GM12878 (cell line): Measurements from ENCODE around the gene PIGV. TPM values are rescaled to one million over a fixed set of nuclear protein-coding genes. Genes with fewer than 3 reads are reported as not detected.

Experiments
- BCL3 ChIP-seq: IDR thresholded peaks from 2 replicates; pipeline ENCODE4 v1.6.1; 2011; ENCODE audit warnings: borderline replicate concordance, low read depth, mild to moderate bottlenecking, moderate library complexity, low read length; ENCODE audit not compliant: insufficient read depth, poor library complexity, severe bottlenecking
- BHLHE40 ChIP-seq, 2 experiments: fragments of 450-650 bp in 1 of 2; IDR thresholded peaks; 2 replicates each; pipeline ENCODE4 v1.6.1; 2011 to 2017; ENCODE audit warnings: low read depth in 2 of 2, borderline replicate concordance in 1 of 2, improper control_type of control experiment in 1 of 2, low read length in 1 of 2, mild to moderate bottlenecking in 1 of 2
- BRCA1 ChIP-seq: IDR thresholded peaks from 2 replicates; pipeline ENCODE4 v1.6.1; 2011; ENCODE audit warnings: low read depth, low read length, improper control_type of control experiment
- CHD2 ChIP-seq: IDR thresholded peaks from 2 replicates; pipeline ENCODE4 v1.6.1; 2011; ENCODE audit warnings: low read depth, low read length, improper control_type of control experiment, borderline replicate concordance
- EGR1 ChIP-seq, 2 experiments: IDR thresholded peaks; 1 replicate in 1 of 2; 2 replicates in 1 of 2; pipeline ENCODE4 v1.6.1; 2011 to 2012; ENCODE audit warnings: low read depth in 2 of 2, low read length in 2 of 2, borderline replicate concordance in 1 of 2, mild to moderate bottlenecking in 1 of 2, moderate library complexity in 1 of 2
- KDM1A ChIP-seq: fragments of 200-600 bp; sonication (generic); IDR thresholded peaks from 2 replicates; pipeline ENCODE4 v1.6.1; 2016; ENCODE audit warnings: borderline replicate concordance
- KLF5 ChIP-seq: fragments of 450-650 bp; IDR thresholded peaks from 2 replicates; pipeline ENCODE4 v1.6.1; 2014; ENCODE audit warnings: mild to moderate bottlenecking; ENCODE audit not compliant: partially characterized antibody
- MEF2A ChIP-seq: IDR thresholded peaks from 2 replicates; pipeline ENCODE4 v1.6.1; 2011; ENCODE audit warnings: low read depth, mild to moderate bottlenecking, low read length, moderate library complexity; ENCODE audit not compliant: insufficient read depth
- MTA3 ChIP-seq: IDR thresholded peaks from 2 replicates; pipeline ENCODE4 v1.6.1; 2012; ENCODE audit warnings: low read length, inconsistent platforms, borderline replicate concordance
- MYC ChIP-seq: IDR thresholded peaks from 2 replicates; pipeline ENCODE4 v1.6.1; 2011; ENCODE audit warnings: mild to moderate bottlenecking, low read length, moderate library complexity, inconsistent platforms; ENCODE audit not compliant: insufficient read depth, insufficient replicate concordance, insufficient read length, severe bottlenecking
- NKRF ChIP-seq: fragments of 450-650 bp; conservative IDR thresholded peaks from 2 replicates; pipeline ENCODE4 v1.6.1; 2017; ENCODE audit warnings: mild to moderate bottlenecking, moderate library complexity
- PBX3 ChIP-seq: IDR thresholded peaks from 2 replicates; pipeline ENCODE4 v1.6.1; 2011; ENCODE audit warnings: mild to moderate bottlenecking, low read depth, low read length, moderate library complexity; ENCODE audit not compliant: insufficient replicate concordance
- PML ChIP-seq: IDR thresholded peaks from 2 replicates; pipeline ENCODE4 v1.6.1; 2012; ENCODE audit warnings: low read length, inconsistent platforms
- RCOR1 ChIP-seq: conservative IDR thresholded peaks from 2 replicates; pipeline ENCODE4 v1.6.1; 2012; ENCODE audit warnings: low read depth, low read length, improper control_type of control experiment
- RELA ChIP-seq: fragments of 450-650 bp; IDR thresholded peaks from 2 replicates; pipeline ENCODE4 v1.8.0; 2014; ENCODE audit warnings: borderline replicate concordance; ENCODE audit not compliant: partially characterized antibody
- RUNX3 ChIP-seq: IDR thresholded peaks from 2 replicates; pipeline ENCODE4 v1.6.1; 2012; ENCODE audit warnings: low read length, inconsistent platforms
- SKIL ChIP-seq: fragments of 450-650 bp; IDR thresholded peaks from 2 replicates; pipeline ENCODE4 v1.6.1; 2017; ENCODE audit warnings: mild to moderate bottlenecking, low read depth, inconsistent platforms; ENCODE audit not compliant: poor library complexity, severe bottlenecking
- SMC3 ChIP-seq: IDR thresholded peaks from 2 replicates; pipeline ENCODE4 v1.6.1; 2011; ENCODE audit warnings: low read length, improper control_type of control experiment, borderline replicate concordance
- TBL1XR1 ChIP-seq: IDR thresholded peaks from 2 replicates; pipeline ENCODE4 v1.6.1; 2012; ENCODE audit warnings: low read depth, low read length, improper control_type of control experiment
- TCF12 ChIP-seq: IDR thresholded peaks from 2 replicates; pipeline ENCODE4 v1.6.1; 2011; ENCODE audit warnings: low read depth, mild to moderate bottlenecking, low read length
- WRNIP1 ChIP-seq: IDR thresholded peaks from 2 replicates; pipeline ENCODE4 v1.6.1; 2011; ENCODE audit warnings: low read depth, low read length, improper control_type of control experiment, borderline replicate concordance
- ZBTB33 ChIP-seq: fragments of 450-650 bp; IDR thresholded peaks from 2 replicates; pipeline ENCODE4 v1.6.1; 2017; ENCODE audit warnings: mild to moderate bottlenecking
- polyA plus RNA-seq, 11 experiments: library from polyadenylated mRNA; depleted of rRNA in 4 of 11; unstranded in 6 of 11; stranded (reverse) in 5 of 11; fragments of >200 nt; fragmentation: Nextera tagmentation in 4 of 11; fragmentation: Illumina TruSeq in 1 of 11; extraction: Ambion mirVana in 4 of 11; extraction: Trizol in 1 of 11; gene quantifications; 1 replicate in 1 of 11; 2 replicates in 10 of 11; pipeline versions ENCODE4 v1.2.1 to v1.2.3, GENCODE V29; 2011 to 2016; ENCODE audit warnings: inconsistent platforms in 2 of 11, missing spikeins in 2 of 11, low read depth in 1 of 11
- total RNA-seq, 4 experiments: library from RNA; depleted of rRNA in 3 of 4; stranded (reverse); fragments of >200 nt in 3 of 4; fragmentation: Illumina TruSeq in 1 of 4; extraction: Trizol in 1 of 4; gene quantifications; 2 replicates each; pipeline versions ENCODE4 v1.2.1 to v1.2.3, GENCODE V29; 2013 to 2021

PIGV gene
- total and polyA plus RNA-seq, 10 of the 15 experiments (the other 5 are each of a cell fraction or from before 2014, with no cell fraction given) = 8.8 to 18.1 (median 11.9) TPM

GRCh38 chr1:26787381-26787705 is 407 bp upstream of the PIGV start (continued):
- TF ChIP-seq KDM1A (no peak), BCL3 (peak; percentile 97), PBX3 (no peak), BRCA1 (no peak), MEF2A (peak; percentile 57; the same call in 1 of the 2 replicates), RELA (peak; percentile 40), SMC3 (peak; percentile 24; the same call in 1 of the 2 replicates), ZBTB33 (no peak), EGR1 (IDR thresholded peaks at IDR 0.05; ENCODE audit: borderline replicate concordance in 1 of 2, low read depth in 2 of 2, low read length in 2 of 2) (no peak), MTA3 (no peak; the same call in 1 of the 2 replicates), RCOR1 (no peak), PML (peak; percentile 77), NKRF (no peak), MYC (no peak), CHD2 (peak; percentile 36), WRNIP1 (no peak), TCF12 (peak; percentile 15; the same call in 1 of the 2 replicates), RUNX3 (peak; percentile 91), TBL1XR1 (peak; percentile 91), KLF5 (no peak), SKIL (peak; percentile 85), BHLHE40 (IDR thresholded peaks at IDR 0.05; ENCODE audit: borderline replicate concordance in 1 of 2, low read depth in 2 of 2, low read length in 1 of 2) (peak; percentile 52 to 58; a peak in 2 of 4 replicates)
